GM21786 (cell line): ENCODE measurements around the gene TSC2.
"Not testable (repeated sequence)": the region's sequence is repeated elsewhere in the genome, so short reads cannot be mapped to it uniquely, and the experiment has no call there.

ENCODE experiments used
- ATAC-seq: cut with Tn5 transposase; IDR thresholded peaks from one replicate; pipeline ENCODE4 v1.9.1; 2021; ENCODE audit not compliant: unreplicated experiment

TSC2 gene

GRCh38 chr16:2101581-2101980 is 53.8 kb downstream of the TSC2 start:
- ATAC-seq: not testable (repeated sequence)

GRCh38 chr16:2102471-2102870 is 54.7 kb downstream of the TSC2 start:
- no peak for ATAC-seq

- ATAC-seq: not testable (repeated sequence)
Observed at GRCh38 chr16:2104464-2104863, 56.7 kb downstream of the TSC2 start.

GRCh38 chr16:2105291-2105690 is 57.5 kb downstream of the TSC2 start:
- ATAC-seq: not testable (repeated sequence)

GRCh38 chr16:2105769-2106168 is 58.0 kb downstream of the TSC2 start:
- ATAC-seq: not testable (repeated sequence)

- ATAC-seq: not testable (repeated sequence)
Observed at GRCh38 chr16:2106211-2106610, 58.4 kb downstream of the TSC2 start.

GRCh38 chr16:2107121-2107790 is 59.5 kb downstream of the TSC2 start:
- not testable (repeated sequence) for ATAC-seq

GRCh38 chr16:2107791-2108125 is 60.0 kb downstream of the TSC2 start:
- not testable (repeated sequence) for ATAC-seq

- not testable (repeated sequence) for ATAC-seq
Observed at GRCh38 chr16:2108446-2109270, 60.9 kb downstream of the TSC2 start.

- not testable (repeated sequence) for ATAC-seq
Observed at GRCh38 chr16:2109271-2109580, 61.4 kb downstream of the TSC2 start.

- not testable (repeated sequence) for ATAC-seq
Observed at GRCh38 chr16:2109872-2110271, 62.1 kb downstream of the TSC2 start.

- not testable (repeated sequence) for ATAC-seq
Observed at GRCh38 chr16:2110332-2111008, 62.7 kb downstream of the TSC2 start.

GRCh38 chr16:2111009-2111353 is 63.2 kb downstream of the TSC2 start:
- not testable (repeated sequence) for ATAC-seq

- not testable (repeated sequence) for ATAC-seq
Observed at GRCh38 chr16:2111412-2112335, 63.9 kb downstream of the TSC2 start.

- ATAC-seq: not testable (repeated sequence)
Observed at GRCh38 chr16:2112539-2113106, 64.8 kb downstream of the TSC2 start.

- not testable (repeated sequence) for ATAC-seq
Observed at GRCh38 chr16:2114225-2114624, 66.4 kb downstream of the TSC2 start.

- ATAC-seq: not testable (repeated sequence)
Observed at GRCh38 chr16:2114885-2115590, 67.3 kb downstream of the TSC2 start.

- no peak for ATAC-seq
Observed at GRCh38 chr16:2115591-2115973, 67.8 kb downstream of the TSC2 start.

- not testable (repeated sequence) for ATAC-seq
Observed at GRCh38 chr16:2116428-2116827, 68.6 kb downstream of the TSC2 start.

GRCh38 chr16:2117341-2117740 is 69.6 kb downstream of the TSC2 start:
- not testable (repeated sequence) for ATAC-seq
